Right cardiac atrium (tissue), 5 donors: ENCODE data around the gene CNTN5. TPM values are rescaled to one million over a fixed set of nuclear protein-coding genes. Genes with fewer than 3 reads are reported as not detected.

Source experiments
- ATAC-seq, 2 donors: fragments of 200-7000 bp; cut with Tn5 transposase; one replicate each; pipeline versions ENCODE4 v1.8.0 to v1.9.1; 2020; ENCODE audit warnings: moderate library complexity in 2 of 2, mild to moderate bottlenecking in 1 of 2
- DNase-seq, 3 donors: peaks; one replicate each; pipeline ENCODE4 v3.0.0-alpha.2; 2020
- H3K27ac ChIP-seq: one replicate; pipeline ENCODE4 v1.5.1; 2013; ENCODE audit warnings: mild to moderate bottlenecking, low read length, control low read depth, moderate library complexity
- H3K27me3 ChIP-seq: one replicate; pipeline ENCODE4 v1.6.1; 2013; ENCODE audit not compliant: control insufficient read depth, insufficient read depth
- H3K4me1 ChIP-seq: one replicate; pipeline ENCODE4 v1.6.1; 2013; ENCODE audit warnings: low read length; ENCODE audit not compliant: control insufficient read depth, insufficient read depth
- H3K4me3 ChIP-seq: one replicate; pipeline ENCODE4 v1.5.1; 2013; ENCODE audit warnings: low read length, control low read depth
- H3K9me3 ChIP-seq: one replicate; pipeline ENCODE4 v1.6.1; 2013; ENCODE audit warnings: low read length; ENCODE audit not compliant: control insufficient read depth
- WGBS: extraction: QIAGEN DNeasy Blood & Tissue Kit; methylation state at CpG from one replicate; pipeline ENCODE4 v1.1.7; 2013; 5-methylcytosine and 5-hydroxymethylcytosine counted together
- intact Hi-C, 4 donors: fragments of 100-400 bp; cut with DNase I; formaldehyde crosslinking; loops; one replicate each; pipeline versions ENCODE4 v1.11.0 to v1.14.0; 2022 to 2023
- polyA plus RNA-seq: library from polyadenylated mRNA; stranded (reverse); fragments of 200-250 nt; gene quantifications from one replicate; pipeline ENCODE4 v1.2.3, GENCODE V29; 2013
- total RNA-seq, 4 donors: library from RNA; stranded (reverse); fragmentation: NEBNext Ultra II Directional; extraction: Animal tissue kit (Norgen Biotek cat#: 25700); gene quantifications; one replicate each; pipeline ENCODE4 v1.2.1, GENCODE V29; 2021
- donor health status: healthy with polysubstance abuse.
- donor health status: DM: no; HTN: yes; CAD: no.
- donor health status: DM: no; HTN: no; CAD: no.
- donor health status: DM: no; HTN: yes; CAD: no; lungs with severe emphysema.
- donor health status: DM: yes; HTN: yes; CAD: no.

CNTN5 gene
- total and polyA plus RNA-seq, 5 donors = under 0.01 to 0.09 (median 0.08) TPM; not detected in 2

DNA sequence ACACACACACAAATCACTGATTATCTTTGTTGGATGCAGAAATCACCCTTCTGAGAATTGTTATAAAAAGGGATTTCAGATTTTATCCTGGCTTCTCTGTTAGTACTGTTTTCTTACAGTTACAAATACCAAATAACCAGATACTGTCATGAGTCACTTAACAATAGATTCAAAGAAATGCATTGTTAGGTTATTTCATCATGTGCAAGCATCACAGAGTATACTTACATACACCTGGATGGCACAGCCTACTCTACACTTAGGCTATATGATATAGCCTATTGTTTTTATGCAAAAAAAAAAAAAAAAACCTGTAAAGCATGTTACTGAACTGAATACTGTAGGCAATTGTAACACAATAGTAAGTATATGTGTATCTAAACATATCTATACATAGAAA, 1347.1 kb downstream of the CNTN5 start:
- no peak overlapping the region for H3K4me3 ChIP-seq
- no peak for ATAC-seq
- H3K27ac ChIP-seq = no peak overlapping the region
- intact Hi-C loops = no loop called here
- H3K9me3 ChIP-seq = peaks cover 4% of the 10 kb centered on the region
- H3K4me1 ChIP-seq = no peaks in the 10 kb centered on the region
- no peak for DNase-seq
- no peaks in the 10 kb centered on the region for H3K27me3 ChIP-seq

DNA sequence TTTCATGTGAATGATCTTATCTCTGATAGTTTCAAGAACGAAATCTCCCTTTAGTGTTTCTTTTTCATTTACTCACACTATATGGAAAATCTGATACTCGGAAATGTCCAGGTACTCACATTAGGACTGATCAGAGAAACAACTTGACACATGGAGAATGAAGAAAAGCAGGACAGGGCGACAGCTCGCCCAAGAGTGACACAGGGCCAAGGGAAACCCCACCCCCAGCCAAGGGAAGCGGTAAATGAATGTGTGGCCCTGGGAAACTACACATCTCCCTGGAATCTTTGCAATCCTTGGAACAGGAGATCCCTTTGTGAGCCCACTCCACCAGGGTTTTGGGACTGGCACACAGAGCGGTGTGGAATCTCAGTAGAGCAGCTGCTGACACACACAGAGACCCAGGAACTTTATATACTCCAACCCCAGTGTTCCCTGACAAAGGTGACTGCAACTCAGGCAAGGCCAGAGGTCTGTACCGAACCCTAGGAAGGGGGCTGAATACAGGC, 1362.7 kb downstream of the CNTN5 start:
- H3K4me1 ChIP-seq = no peaks in the 10 kb centered on the region
- H3K27ac ChIP-seq = no peak overlapping the region
- H3K4me3 ChIP-seq = no peak overlapping the region
- WGBS = 72% methylated on average over 7 of the region's 7 CpGs
- H3K27me3 ChIP-seq = no peaks in the 10 kb centered on the region
- DNase-seq (no peak), ATAC-seq (no peak)
- intact Hi-C loops = no loop called here
- H3K9me3 ChIP-seq = no peaks in the 10 kb centered on the region

DNA sequence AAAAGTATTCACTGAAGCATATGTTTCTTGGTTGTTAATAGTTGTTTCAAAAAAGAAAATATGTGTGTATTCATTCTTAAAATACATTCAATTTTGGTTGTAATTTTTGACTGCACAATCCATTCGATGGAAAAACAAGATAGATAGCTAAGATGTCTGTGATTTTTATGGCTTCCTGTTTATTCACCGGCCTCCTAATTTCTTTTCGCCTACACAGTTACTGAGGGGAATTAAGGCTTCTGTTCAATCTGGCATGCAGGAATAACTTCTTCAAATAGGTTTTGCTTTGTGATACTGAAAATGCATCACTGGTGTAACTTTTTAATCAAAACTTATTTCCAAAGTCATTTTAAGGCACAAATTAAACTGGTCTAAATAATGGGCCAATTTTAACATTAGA, 1375.5 kb downstream of the CNTN5 start:
- H3K9me3 ChIP-seq = no peaks in the 10 kb centered on the region
- intact Hi-C loops = no loop called here
- no peaks in the 10 kb centered on the region for H3K4me1 ChIP-seq
- ATAC-seq (no peak), DNase-seq (no peak)
- no peak overlapping the region for H3K27ac ChIP-seq
- no peak overlapping the region for H3K4me3 ChIP-seq
- no peaks in the 10 kb centered on the region for H3K27me3 ChIP-seq
- WGBS = 59% methylated on average over 3 of the region's 3 CpGs

DNA sequence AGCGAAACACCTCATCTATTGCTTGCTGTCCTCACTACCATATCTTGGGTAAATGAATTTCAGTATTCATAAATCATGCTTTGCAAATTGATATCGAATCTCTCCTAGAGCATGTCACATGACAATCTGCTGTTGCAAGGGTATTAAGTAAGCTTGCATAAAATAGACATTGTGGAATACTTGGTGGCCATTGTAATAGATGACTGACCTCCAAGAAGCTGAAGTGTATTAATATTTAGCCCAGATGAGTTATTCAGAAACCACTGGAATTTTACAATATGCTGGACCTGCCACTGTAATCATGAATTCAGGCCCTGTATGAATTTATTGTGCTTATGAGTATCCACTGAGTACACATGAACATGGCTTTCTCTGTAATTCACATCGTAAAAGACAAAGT, 1376.7 kb downstream of the CNTN5 start:
- Histone ChIP-seq H3K27me3 (no peaks in the 10 kb centered on the region), H3K4me3 (no peak overlapping the region), H3K9me3 (no peaks in the 10 kb centered on the region), H3K27ac (no peak overlapping the region), H3K4me1 (no peaks in the 10 kb centered on the region)
- intact Hi-C loops = no loop called here
- no peak for DNase-seq
- WGBS = 86% methylated on average over 3 of the region's 3 CpGs
- no peak for ATAC-seq

DNA sequence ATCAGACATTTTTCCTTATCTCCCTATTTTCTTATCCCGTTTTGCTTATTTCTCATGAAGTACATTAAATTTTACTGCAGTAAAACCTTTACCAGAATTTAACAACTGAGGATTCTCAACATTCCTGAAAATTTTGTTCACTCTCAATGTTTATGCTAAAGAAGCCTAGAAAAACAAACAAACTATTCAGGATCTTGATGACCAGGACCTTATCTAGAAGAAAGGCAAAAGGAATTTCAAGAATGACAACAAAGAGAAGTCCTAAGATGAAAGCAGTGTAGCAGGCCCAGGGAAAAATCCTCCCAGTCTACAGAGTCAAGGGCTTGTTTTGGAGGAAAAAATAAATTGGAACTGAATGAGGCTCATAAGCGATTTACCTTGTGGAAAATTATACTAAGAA, 1383.1 kb downstream of the CNTN5 start:
- no peak for DNase-seq
- H3K9me3 ChIP-seq = peaks cover 2% of the 10 kb centered on the region
- no peak overlapping the region for H3K27ac ChIP-seq
- no peaks in the 10 kb centered on the region for H3K4me1 ChIP-seq
- intact Hi-C loops = no loop called here
- no peak for ATAC-seq
- H3K4me3 ChIP-seq = no peak overlapping the region
- no peaks in the 10 kb centered on the region for H3K27me3 ChIP-seq
- WGBS = 30% methylated on average over 2 of the region's 2 CpGs

DNA sequence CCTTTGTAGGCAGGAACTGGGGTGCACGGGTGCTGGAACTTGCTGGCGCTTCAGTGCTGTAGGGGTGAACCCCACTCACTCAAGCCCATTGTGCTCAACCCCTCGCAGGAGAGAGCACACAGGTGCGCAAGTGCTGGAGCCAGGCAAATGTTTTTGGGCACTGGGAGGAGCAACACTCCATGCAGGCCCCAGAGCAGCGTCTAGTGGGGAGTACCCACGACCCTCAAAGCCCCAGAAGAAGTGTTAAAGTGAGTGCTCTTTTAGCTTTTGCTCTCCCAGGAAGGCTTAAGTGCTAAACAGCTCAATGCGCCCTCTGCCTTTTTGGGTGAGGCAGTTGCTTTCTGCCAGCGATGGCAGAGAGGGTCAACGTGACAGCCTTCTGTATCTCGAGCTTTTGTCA, 1384.2 kb downstream of the CNTN5 start:
- ATAC-seq = no peak
- intact Hi-C loops = no loop called here
- 75% methylated on average over 10 of the region's 10 CpGs for WGBS

More for the DNA sequence above, 1384.2 kb downstream of the CNTN5 start:
- Histone ChIP-seq H3K27ac (no peak overlapping the region), H3K9me3 (peaks cover 2% of the 10 kb centered on the region), H3K4me1 (no peaks in the 10 kb centered on the region), H3K4me3 (no peak overlapping the region), H3K27me3 (no peaks in the 10 kb centered on the region)
- DNase-seq = no peak
